Measurements from ENCODE around the gene SCGB3A2. TPM values are rescaled to one million over a fixed set of nuclear protein-coding genes. Genes with fewer than 3 reads are reported as not detected.

SCGB3A2 gene
- total RNA-seq, 1 donor from 2014 or later = not detected

DNA sequence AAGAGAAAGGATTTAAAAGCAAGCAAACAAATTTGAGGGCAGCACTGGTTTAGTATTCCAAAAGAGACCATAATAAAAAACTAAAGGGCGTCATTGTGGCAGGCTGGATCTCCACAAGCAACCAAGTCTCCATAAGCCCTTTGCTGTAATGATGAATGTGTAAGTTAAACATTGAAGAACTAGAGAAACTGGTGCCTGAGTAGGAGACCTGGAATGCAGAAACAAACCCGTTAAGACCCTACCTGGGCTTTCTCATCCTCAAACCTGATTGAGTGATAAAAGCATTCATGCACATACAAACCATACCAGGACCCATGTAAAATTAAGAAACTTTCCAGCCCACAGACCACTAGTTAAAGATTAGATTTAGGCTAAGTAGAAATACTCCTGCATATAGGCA, 1.9 kb upstream of the SCGB3A2 start:
- Mint-ChIP-seq H3K9me3 (peaks cover 11% of the 10 kb centered on the region), H3K27ac (no peak overlapping the region), H3K4me1 (peaks cover 33% of the 10 kb centered on the region), H3K27me3 (ENCODE audit: insufficient read depth, low read depth) (peaks cover 5% of the 10 kb centered on the region), H3K4me3 (no peak overlapping the region), H3K36me3 (no peaks in the 10 kb centered on the region)
- Histone ChIP-seq H3K27me3 (peaks cover 32% of the 10 kb centered on the region), H3K4me3 (no peak overlapping the region), H3K36me3 (no peaks in the 10 kb centered on the region), H3K4me1 (peaks cover 20% of the 10 kb centered on the region), H2AFZ (replicated peaks) (no peak overlapping the region), H3K9ac (no peak overlapping the region), H4K20me1 (ENCODE audit: low read depth) (no peaks in the 10 kb centered on the region), H3K27ac (no peak overlapping the region), H3F3A (ENCODE audit: low read depth) (peaks cover 14% of the 10 kb centered on the region), H3K79me2 (ENCODE audit: low read depth) (no peaks in the 10 kb centered on the region), H3K9me3 (ENCODE audit: low read depth) (no peaks in the 10 kb centered on the region), H3K4me2 (no peak overlapping the region)
- DNase-seq (ENCODE audit: low spot score) = no peak
- no peak for TF ChIP-seq EZH2phosphoT487 (IDR thresholded peaks at IDR 0.05)
- TF ChIP-seq EZH2 (IDR thresholded peaks at IDR 0.05) = no peak
- TF ChIP-seq, protein P1, sequence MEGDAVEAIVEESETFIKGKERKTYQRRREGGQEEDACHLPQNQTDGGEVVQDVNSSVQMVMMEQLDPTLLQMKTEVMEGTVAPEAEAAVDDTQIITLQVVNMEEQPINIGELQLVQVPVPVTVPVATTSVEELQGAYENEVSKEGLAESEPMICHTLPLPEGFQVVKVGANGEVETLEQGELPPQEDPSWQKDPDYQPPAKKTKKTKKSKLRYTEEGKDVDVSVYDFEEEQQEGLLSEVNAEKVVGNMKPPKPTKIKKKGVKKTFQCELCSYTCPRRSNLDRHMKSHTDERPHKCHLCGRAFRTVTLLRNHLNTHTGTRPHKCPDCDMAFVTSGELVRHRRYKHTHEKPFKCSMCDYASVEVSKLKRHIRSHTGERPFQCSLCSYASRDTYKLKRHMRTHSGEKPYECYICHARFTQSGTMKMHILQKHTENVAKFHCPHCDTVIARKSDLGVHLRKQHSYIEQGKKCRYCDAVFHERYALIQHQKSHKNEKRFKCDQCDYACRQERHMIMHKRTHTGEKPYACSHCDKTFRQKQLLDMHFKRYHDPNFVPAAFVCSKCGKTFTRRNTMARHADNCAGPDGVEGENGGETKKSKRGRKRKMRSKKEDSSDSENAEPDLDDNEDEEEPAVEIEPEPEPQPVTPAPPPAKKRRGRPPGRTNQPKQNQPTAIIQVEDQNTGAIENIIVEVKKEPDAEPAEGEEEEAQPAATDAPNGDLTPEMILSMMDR (IDR thresholded peaks at IDR 0.05) = no peak

DNA sequence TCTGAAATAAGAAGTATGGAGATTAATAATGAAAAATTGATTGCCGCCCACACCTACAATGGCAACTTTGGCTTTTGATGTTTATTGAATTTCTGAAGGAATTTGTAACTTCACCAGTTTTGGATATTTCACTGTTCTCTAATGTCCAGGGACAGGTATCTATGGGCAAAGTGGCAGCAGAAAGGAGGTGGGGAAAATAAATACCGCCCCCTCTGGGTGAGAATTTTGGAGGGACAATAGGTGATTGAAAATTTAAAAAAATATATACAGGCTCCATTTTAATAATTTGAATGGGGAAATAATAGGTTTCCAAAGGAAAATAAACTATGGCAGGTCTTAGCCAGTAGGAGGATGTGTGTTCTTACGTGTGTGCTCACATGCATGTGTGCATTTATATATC, 1.3 kb downstream of the SCGB3A2 start:
- Histone ChIP-seq H2AFZ (replicated peaks) (no peak overlapping the region), H3K27me3 (peaks cover under 1% of the 10 kb centered on the region), H3K9me3 (ENCODE audit: low read depth) (no peaks in the 10 kb centered on the region), H3K79me2 (ENCODE audit: low read depth) (no peaks in the 10 kb centered on the region), H3F3A (ENCODE audit: low read depth) (peaks cover 9% of the 10 kb centered on the region), H4K20me1 (ENCODE audit: low read depth) (no peaks in the 10 kb centered on the region), H3K9ac (no peak overlapping the region), H3K27ac (no peak overlapping the region), H3K36me3 (no peaks in the 10 kb centered on the region), H3K4me3 (no peak overlapping the region), H3K4me2 (no peak overlapping the region), H3K4me1 (peaks cover 7% of the 10 kb centered on the region)
- no peaks in the 10 kb centered on the region for H3K9me3 Mint-ChIP-seq
- H3K4me3 Mint-ChIP-seq = no peak overlapping the region
- H3K27ac Mint-ChIP-seq = no peak overlapping the region
- no peak for TF ChIP-seq EZH2 (IDR thresholded peaks at IDR 0.05)
- TF ChIP-seq EZH2phosphoT487 (IDR thresholded peaks at IDR 0.05) = no peak
- TF ChIP-seq, protein P1 (IDR thresholded peaks at IDR 0.05) = no peak
- H3K36me3 Mint-ChIP-seq = no peaks in the 10 kb centered on the region
- H3K4me1 Mint-ChIP-seq = peaks cover 15% of the 10 kb centered on the region
- no peak for DNase-seq (ENCODE audit: low spot score)
- H3K27me3 Mint-ChIP-seq (ENCODE audit: insufficient read depth, low read depth) = peaks cover 3% of the 10 kb centered on the region

DNA sequence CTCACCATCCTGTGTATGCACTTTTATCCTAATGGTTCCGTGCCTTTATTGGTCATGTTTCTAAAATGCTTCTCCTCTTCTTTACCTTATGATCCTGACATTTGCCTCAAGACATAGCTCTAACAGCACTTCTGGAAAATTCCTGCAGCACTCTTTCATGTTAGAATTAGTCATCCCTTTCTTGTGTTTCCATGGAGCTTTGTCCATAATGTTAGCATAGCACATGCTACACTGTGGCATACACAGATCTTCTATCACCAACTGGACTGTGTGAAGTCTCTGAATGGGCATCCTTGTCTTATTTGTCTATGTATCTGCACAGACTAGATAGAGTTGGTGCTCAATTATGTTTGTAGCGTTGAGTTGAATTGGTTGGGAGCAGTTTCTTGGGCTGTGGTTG, 2.0 kb downstream of the SCGB3A2 start:
- Histone ChIP-seq H3K27me3 (no peaks in the 10 kb centered on the region), H2AFZ (replicated peaks) (no peak overlapping the region), H3K4me1 (no peaks in the 10 kb centered on the region), H3F3A (ENCODE audit: low read depth) (peaks cover 2% of the 10 kb centered on the region), H3K27ac (no peak overlapping the region), H3K4me2 (no peak overlapping the region), H3K9ac (no peak overlapping the region), H3K79me2 (ENCODE audit: low read depth) (no peaks in the 10 kb centered on the region), H3K36me3 (no peaks in the 10 kb centered on the region), H4K20me1 (ENCODE audit: low read depth) (no peaks in the 10 kb centered on the region), H3K4me3 (no peak overlapping the region), H3K9me3 (ENCODE audit: low read depth) (no peaks in the 10 kb centered on the region)
- Mint-ChIP-seq H3K36me3 (no peaks in the 10 kb centered on the region), H3K4me3 (no peak overlapping the region), H3K4me1 (peaks cover 11% of the 10 kb centered on the region), H3K27me3 (ENCODE audit: insufficient read depth, low read depth) (peaks cover 3% of the 10 kb centered on the region), H3K9me3 (no peaks in the 10 kb centered on the region), H3K27ac (no peak overlapping the region)
- DNase-seq (ENCODE audit: low spot score) = no peak
- TF ChIP-seq, protein P1 (IDR thresholded peaks at IDR 0.05) = no peak
